GM10266 (cell line): Measurements from ENCODE around the gene GRIFIN.

Experiments used
- DNase-seq: peaks from one replicate; pipeline ENCODE4 v3.0.0; 2012; ENCODE audit errors: extremely low spot score
- TF ChIP-seq, protein P1 (sequence below): IDR thresholded peaks from 2 replicates; pipeline ENCODE4 v1.5.1; 2012; ENCODE audit warnings: mild to moderate bottlenecking, low read depth; ENCODE audit not compliant: control insufficient read depth, insufficient read depth; ENCODE audit errors: missing control alignments

The GRIFIN gene

DNA sequence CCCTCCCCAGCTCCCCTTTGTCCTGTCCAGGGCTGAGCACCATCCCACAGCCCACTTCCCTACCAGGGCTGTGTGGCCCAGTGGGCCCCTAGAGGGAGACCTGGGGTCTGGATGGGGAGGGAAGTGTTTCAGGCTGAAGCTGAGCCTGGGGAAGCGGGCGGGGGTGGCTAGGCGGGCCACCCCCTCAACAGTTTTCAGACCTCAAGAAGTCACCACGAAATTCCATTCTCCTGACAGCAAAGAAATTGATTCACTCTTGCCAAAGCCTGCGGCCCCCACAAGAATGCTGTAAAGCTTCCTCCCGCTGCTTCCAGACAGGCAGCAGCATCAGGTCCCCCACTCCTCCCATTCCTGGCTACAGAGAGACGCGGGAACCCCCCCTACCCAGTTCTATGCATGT is 40.8 kb upstream of the GRIFIN start:
- TF ChIP-seq, protein P1, sequence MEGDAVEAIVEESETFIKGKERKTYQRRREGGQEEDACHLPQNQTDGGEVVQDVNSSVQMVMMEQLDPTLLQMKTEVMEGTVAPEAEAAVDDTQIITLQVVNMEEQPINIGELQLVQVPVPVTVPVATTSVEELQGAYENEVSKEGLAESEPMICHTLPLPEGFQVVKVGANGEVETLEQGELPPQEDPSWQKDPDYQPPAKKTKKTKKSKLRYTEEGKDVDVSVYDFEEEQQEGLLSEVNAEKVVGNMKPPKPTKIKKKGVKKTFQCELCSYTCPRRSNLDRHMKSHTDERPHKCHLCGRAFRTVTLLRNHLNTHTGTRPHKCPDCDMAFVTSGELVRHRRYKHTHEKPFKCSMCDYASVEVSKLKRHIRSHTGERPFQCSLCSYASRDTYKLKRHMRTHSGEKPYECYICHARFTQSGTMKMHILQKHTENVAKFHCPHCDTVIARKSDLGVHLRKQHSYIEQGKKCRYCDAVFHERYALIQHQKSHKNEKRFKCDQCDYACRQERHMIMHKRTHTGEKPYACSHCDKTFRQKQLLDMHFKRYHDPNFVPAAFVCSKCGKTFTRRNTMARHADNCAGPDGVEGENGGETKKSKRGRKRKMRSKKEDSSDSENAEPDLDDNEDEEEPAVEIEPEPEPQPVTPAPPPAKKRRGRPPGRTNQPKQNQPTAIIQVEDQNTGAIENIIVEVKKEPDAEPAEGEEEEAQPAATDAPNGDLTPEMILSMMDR: no peak
- no peak for DNase-seq

DNA sequence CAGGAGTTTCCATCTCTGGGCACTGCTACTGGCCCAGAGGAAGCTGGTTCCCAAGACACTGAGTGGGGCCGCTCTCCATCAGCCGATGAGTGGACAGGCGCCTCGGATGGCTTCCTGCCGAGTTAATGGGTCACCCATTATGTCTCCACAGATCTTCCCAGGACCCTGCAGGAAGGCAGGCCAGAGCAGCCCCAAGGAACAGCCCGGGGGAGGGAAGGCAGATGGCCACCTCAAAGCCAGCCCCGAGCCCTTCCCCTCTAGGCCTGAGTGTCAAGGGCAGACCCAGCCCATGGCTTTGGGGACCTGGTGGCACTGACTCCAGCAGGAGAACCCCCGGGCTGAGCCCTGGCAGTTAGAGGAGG is 40.0 kb upstream of the GRIFIN start:
- no peak for DNase-seq
- TF ChIP-seq, protein P1: no peak

DNA sequence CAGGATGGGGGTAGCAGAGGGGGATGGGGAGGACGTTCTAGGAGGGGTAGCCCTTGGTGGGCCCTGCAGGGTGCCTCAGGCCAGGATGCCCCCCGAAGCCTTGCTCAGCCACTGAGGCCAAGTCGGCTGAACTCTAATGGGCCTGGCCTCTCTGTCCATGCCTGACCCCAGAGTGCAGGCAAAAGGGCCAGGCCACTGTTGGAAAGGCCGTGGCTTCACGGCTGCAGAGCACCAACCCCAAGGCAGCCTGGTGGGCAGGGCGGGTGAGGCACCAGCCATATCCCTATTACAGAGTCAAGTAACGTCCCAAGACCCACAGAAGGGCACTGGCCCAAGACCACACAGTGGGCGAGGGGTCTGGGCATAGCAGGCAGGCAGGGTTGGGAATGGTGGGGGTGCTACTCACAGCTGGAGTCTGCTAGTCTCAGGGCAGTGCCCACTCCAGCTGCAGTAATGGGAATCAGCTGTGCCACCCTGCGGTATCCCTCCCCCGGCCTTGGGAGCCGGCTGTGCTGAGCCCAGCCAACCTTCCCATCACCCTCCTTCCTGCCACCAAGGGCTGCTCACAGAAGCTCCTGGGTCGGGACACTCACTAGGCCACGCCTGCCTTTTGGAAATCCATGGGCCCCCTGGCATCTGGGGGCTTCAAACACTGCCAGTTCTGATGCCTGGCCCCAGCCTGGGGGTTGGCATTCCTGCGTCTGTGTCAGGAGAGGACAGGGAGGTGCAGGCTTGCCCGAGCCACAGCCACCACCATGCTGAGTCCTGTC is 39.4 kb upstream of the GRIFIN start:
- no peak for DNase-seq
- TF ChIP-seq, protein P1: no peak

DNA sequence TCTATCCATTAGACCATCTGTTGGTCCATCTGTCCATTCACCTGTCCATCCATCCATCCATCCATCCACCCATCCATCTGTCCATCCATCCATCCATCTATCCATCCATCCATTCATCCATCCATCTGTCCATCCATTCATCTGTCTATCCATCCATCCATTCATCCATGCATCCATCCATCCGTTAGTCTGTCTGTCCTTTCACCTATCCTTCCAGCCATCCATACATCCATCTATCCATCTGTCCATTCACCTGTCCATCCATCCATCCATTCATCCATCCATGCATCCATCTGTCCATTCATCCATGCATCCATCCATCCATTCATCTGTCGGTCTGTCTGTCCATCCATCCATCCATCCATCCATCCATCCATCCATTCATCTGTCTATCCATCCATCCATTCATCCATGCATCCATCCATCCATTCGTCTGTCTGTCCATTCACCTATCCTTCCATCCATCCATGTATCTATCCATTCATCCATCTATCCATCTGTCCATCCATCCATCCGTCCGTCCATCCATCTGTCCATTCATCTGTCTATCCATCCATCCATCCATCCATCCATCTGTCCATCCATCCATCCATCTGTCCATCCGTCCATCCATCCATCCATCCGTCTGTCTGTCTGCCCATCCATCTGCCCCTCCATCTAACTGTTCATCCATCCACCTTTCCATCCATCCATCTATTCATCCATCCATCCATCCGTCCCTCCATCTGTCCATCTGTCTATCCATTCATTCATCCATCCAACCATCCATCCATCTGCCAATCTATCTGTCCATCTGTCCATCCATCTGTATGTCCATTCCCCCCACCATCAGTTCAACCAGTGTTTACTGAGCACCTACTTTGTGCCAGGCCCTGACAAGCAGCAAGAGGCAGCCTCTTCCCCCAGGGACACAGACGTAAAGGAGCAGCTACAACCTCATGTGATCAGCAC is 38.5 kb upstream of the GRIFIN start:
- no peak for DNase-seq
- TF ChIP-seq, protein P1: no peak

DNA sequence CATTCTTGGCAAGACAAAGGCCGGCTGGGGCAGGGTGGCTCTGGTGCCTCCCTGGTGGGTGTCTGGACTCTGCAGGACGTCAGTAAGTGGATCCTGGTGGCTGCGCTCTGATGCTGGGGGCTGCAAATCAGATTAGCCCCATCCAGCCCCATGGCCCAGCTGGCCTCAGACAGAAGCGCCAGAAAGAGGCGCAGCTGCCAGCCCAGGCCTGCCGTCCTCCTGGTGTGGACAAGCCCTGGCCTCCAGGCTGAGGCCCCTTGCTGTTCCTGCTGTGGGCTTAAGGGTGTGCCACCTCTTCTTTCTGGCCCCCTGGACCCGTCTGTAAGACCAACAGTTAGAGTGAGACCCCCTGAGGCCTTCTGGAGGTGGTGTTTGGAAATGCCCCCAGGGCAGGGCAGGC is 37.5 kb upstream of the GRIFIN start:
- TF ChIP-seq, protein P1: no peak
- no peak for DNase-seq

DNA sequence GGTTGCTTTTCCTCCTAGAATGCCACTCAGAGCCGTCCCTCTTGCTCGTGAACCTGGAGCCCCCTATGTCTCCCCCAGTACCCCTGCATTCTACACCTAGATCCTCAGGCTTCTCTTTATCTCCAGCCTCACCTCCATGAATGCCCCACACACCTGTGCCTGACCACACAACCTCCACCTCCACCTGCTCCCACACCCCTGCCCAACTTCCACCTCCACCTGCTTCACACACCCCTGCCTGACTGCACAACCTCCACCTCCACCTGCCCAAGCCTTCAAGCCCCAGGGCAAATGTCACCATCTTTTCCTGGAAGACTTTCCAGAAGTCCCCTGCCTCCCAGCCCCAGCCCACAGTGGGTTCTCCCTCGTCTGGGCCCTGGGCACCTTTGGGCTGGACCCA is 36.5 kb upstream of the GRIFIN start:
- TF ChIP-seq, protein P1: no peak
- no peak for DNase-seq
